Activated CD8-positive, alpha-beta memory T cell treated with anti-CD3 and anti-CD28 coated beads, Interleukin-2, amount 10 ng/mL, durations not matched to agents 7 days and 5 days (primary cell): ENCODE data around the gene OR1F1. TPM values are rescaled to one million over a fixed set of nuclear protein-coding genes. Genes with fewer than 3 reads are reported as not detected.
"Not testable (repeated sequence)": the region's sequence is repeated elsewhere in the genome, so short reads cannot be mapped to it uniquely, and the experiment has no call there.

Experiments used
- ATAC-seq: fragments of 150-1000 bp; cut with Tn5 transposase; one replicate; pipeline ENCODE4 v1.10.0; 2021; ENCODE audit warnings: moderate library complexity
- CTCF ChIA-PET: fragments of 350-600 bp; sonication (Branson Sonifier 250); formaldehyde crosslinking; loops from one replicate; lab custom pipeline; 2021; ENCODE audit warnings: antibody characterized with exemption; lab: Charles Lee
- DNase-seq: peaks from one replicate; pipeline ENCODE4 v3.0.0-alpha.2; 2020
- H3K27ac Mint-ChIP-seq: one replicate; pipeline ENCODE4 v1.8.0; 2021; ENCODE audit warnings: mild to moderate bottlenecking, mixed read lengths
- H3K27me3 Mint-ChIP-seq: one replicate; pipeline ENCODE4 v1.8.0; 2021; ENCODE audit warnings: mixed read lengths
- H3K36me3 Mint-ChIP-seq: one replicate; pipeline ENCODE4 v1.8.0; 2021; ENCODE audit warnings: mild to moderate bottlenecking, mixed read lengths
- H3K4me1 Mint-ChIP-seq: one replicate; pipeline ENCODE4 v1.8.0; 2021; ENCODE audit warnings: mixed read lengths
- H3K4me3 Mint-ChIP-seq: one replicate; pipeline ENCODE4 v1.8.0; 2021; ENCODE audit warnings: mild to moderate bottlenecking, moderate library complexity, mixed read lengths
- H3K9me3 Mint-ChIP-seq: one replicate; pipeline ENCODE4 v1.8.0; 2022; ENCODE audit warnings: low read depth, mixed read lengths
- total RNA-seq, 2 experiments: library from RNA; stranded (reverse); gene quantifications; one replicate each; pipeline ENCODE4 v1.2.3, GENCODE V29; 2021

The OR1F1 gene
- not detected for total RNA-seq

DNA sequence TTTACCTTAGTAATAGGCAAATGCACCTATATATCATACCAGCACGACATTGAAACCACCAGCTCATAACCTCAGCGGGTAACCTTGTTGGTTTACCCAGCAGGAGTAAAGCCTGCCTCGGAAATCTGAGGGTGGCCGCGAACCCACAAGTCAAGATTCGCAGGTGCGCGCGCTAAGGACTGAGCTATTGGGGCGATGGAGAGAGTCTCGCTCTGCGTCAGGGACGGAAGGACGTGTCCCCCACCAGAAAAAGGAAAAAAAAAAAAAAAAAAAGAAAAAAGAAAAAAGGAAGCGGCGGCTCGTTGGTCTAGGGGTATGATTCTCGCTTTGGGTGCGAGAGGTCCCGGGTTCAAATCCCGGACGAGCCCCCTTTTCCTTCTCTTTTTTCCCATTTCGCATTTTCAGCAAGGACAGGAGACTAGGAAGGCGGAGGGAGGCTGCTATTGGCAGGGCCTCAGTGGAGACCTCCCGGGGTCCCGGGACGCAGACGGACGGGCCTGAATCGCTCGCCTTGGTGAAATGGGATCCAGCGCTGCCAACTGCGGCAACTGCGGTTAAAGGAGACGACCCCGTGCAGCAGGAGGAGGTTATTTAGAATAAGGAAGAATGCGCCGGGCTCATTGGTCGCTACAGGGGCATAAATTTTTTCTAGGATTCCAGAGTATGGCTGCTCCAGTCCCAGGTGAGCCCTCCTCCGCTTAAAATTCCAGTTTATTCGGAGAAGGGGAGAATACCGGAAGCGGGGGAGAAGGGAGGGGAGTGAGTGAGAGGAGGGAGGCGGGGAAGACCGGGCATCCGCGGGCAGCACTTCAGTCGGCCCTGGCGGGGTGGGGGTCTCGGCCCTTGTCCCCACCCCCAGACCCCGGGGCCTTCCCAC lies at the start of gene OR1F1:
TSS of gene OR1F1 (plus strand) at position 407 of the 877 bp plus-strand sequence.
- peaks cover 11% of the 10 kb centered on the region for H3K36me3 Mint-ChIP-seq
- peak within 1 kb of the TSS; percentile 77 for H3K27ac Mint-ChIP-seq
- DNase-seq (peak; percentile 91), ATAC-seq (peak; percentile 58)
- H3K9me3 Mint-ChIP-seq: peaks cover 2% of the 10 kb centered on the region
- CTCF ChIA-PET: interaction anchor here (0.7 to 1.9 kb wide), 5 partner anchors 12 to 156 kb away, joined by 3 to 9 read pairs (median 3); no protein-coding TSS in a partner anchor
- H3K4me3 Mint-ChIP-seq: peak within 1 kb of the TSS; percentile 68
- H3K27me3 Mint-ChIP-seq: peaks cover 86% of the 10 kb centered on the region
- peaks cover 56% of the 10 kb centered on the region for H3K4me1 Mint-ChIP-seq

DNA sequence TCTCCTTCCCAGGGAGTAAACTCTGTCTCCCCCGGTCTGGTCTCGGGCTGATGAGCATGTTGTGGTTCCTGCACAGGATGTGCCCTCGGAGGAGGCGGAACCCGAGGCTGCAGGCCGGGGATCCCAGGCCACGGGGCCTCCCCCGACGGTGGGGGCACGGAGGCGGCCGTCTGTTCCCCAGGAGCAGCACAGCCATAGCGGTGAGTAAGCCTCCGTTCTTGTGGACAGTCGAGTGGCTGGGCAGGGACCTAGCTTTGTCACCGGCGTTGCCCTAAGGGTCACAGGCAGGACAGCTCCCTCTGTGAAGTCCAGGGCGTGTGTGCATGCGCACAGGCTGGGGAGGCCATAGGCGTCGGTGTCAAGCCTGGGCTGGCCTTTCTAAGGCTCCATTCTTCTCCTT lies 49.7 kb upstream of the OR1F1 start:
- ATAC-seq: no peak

DNA sequence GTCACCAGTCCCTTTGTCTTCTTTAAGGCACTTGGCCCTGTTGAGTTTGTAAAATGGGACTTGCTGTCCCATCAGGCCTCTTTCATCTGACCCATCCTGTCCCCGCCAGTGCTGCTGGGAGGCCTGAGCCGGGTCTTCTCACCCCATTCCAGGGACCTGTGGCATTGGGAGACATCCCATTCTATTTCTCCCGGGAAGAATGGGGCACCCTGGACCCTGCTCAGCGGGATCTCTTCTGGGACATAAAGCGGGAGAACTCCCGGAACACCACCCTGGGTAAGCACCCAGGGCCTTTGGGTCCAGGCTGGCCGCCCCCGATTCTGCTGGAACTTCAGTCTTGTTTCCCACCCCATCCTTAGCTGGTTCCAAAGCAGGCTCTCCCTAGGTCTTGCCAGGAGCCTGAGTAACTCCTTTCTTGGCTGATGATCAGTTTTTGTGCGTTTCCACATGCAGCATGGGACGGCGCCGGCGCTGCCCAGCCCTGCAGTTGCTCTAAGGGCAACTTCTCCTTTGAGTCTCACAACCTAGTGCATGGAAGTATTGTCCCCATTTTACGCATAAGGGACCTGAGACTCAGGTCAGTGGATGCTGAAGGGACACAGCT lies 49.1 kb upstream of the OR1F1 start:
- Mint-ChIP-seq H3K27ac (no peak overlapping the region), H3K36me3 (peaks cover 5% of the 10 kb centered on the region), H3K9me3 (no peaks in the 10 kb centered on the region), H3K4me1 (peaks cover 16% of the 10 kb centered on the region), H3K4me3 (no peak overlapping the region), H3K27me3 (no peaks in the 10 kb centered on the region)
- CTCF ChIA-PET: interaction anchor here (2.2 to 11.9 kb wide), 2 partner anchors 10 to 11 kb away, joined by 14 to 128 read pairs; no protein-coding TSS in a partner anchor
- ATAC-seq (no peak), DNase-seq (no peak)

More for the DNA sequence above, 49.7 kb upstream of the OR1F1 start:
- Mint-ChIP-seq H3K9me3 (no peaks in the 10 kb centered on the region), H3K36me3 (peaks cover 5% of the 10 kb centered on the region), H3K4me1 (peaks cover 20% of the 10 kb centered on the region), H3K4me3 (no peak overlapping the region), H3K27ac (no peak overlapping the region), H3K27me3 (no peaks in the 10 kb centered on the region)
- DNase-seq: no peak
- CTCF ChIA-PET: interaction anchor here (11.9 to 14.3 kb wide), 2 partner anchors 11 to 39 kb away, joined by 128 to 400 read pairs; partner anchors contain the start of gene ZSCAN10

GRCh38 chr16:3139561-3139960 lies 48.4 kb upstream of the OR1F1 start:
- H3K9me3 Mint-ChIP-seq, ATAC-seq, H3K27me3 Mint-ChIP-seq, H3K36me3 Mint-ChIP-seq, H3K27ac Mint-ChIP-seq, H3K4me3 Mint-ChIP-seq, DNase-seq: not testable (repeated sequence)
- H3K4me1 Mint-ChIP-seq: peaks cover 16% of the 10 kb centered on the region
- CTCF ChIA-PET: interaction anchor here (1.2 to 11.9 kb wide), 3 partner anchors 10 to 11 kb away, joined by 3 to 128 read pairs (median 14); no protein-coding TSS in a partner anchor

GRCh38 chr16:3140603-3141427 lies 47.2 kb upstream of the OR1F1 start:
- DNase-seq (no peak), ATAC-seq (no peak)
- Mint-ChIP-seq H3K36me3 (peaks cover 5% of the 10 kb centered on the region), H3K27ac (no peak overlapping the region), H3K4me1 (peaks cover 11% of the 10 kb centered on the region), H3K9me3 (no peaks in the 10 kb centered on the region), H3K4me3 (no peak overlapping the region), H3K27me3 (no peaks in the 10 kb centered on the region)
- CTCF ChIA-PET: interaction anchor here (1.2 to 2.2 kb wide), 2 partner anchors 9 to 12 kb away, joined by 3 to 14 read pairs; no protein-coding TSS in a partner anchor

DNA sequence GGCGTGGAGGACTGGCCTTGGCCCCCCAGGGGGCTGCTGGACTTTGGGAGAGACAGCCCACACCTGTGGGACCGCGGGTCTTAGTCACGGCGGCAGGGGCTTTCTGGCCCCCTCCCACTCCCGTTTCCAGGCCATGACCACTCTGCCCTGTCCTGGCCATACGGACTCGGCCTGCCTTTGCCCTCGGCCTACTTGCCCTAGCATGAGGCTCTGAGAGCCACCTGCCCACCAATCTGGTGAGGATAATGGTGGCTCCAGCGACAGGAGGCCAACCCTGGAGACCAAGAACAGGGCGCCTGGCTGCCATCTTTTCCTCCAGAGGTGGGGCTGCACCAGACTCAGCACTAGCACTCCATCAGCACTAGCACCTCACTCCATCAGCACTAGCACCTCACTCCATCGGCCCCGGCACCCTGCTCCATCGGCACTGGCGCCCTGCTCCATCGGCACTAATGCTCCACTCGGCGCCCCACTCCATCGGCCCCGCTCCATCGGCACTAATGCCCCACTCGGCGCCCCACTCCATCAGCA lies 46.2 kb upstream of the OR1F1 start:
- Mint-ChIP-seq H3K4me1 (peaks cover 6% of the 10 kb centered on the region), H3K9me3 (no peaks in the 10 kb centered on the region), H3K4me3 (no peak overlapping the region), H3K27me3 (no peaks in the 10 kb centered on the region), H3K36me3 (peaks cover 5% of the 10 kb centered on the region), H3K27ac (no peak overlapping the region)
- DNase-seq (no peak), ATAC-seq (no peak)
- CTCF ChIA-PET: interaction anchor here (3.0 kb wide), 1 partner anchor 12 kb away, joined by 15 read pairs; no protein-coding TSS in a partner anchor

DNA sequence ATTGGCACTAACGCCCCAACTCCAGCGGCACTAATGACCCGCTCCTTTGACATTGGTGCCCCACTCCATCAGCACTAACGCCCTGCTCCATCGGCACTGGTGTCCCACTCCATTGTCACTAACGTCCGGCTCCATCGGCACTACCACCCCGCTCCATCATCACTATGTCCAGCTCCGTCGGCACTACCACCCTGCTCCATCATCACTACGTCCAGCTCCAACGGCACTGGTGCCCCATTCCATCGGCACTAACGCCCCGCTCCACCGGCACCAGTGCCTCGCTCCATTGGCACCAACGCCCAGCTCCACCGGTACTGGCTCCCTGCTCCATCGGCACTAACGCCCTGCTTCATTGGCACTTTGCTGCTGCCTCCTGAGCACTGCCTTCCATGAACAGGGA lies 45.7 kb upstream of the OR1F1 start:
- Mint-ChIP-seq H3K27me3 (no peaks in the 10 kb centered on the region), H3K9me3 (no peaks in the 10 kb centered on the region), H3K36me3 (peaks cover 5% of the 10 kb centered on the region), H3K4me1 (peaks cover 4% of the 10 kb centered on the region), H3K27ac (no peak overlapping the region), H3K4me3 (no peak overlapping the region)
- CTCF ChIA-PET: interaction anchor here (3.0 kb wide), 1 partner anchor 13 kb away, joined by 15 read pairs; no protein-coding TSS in a partner anchor
- DNase-seq (no peak), ATAC-seq (no peak)

DNA sequence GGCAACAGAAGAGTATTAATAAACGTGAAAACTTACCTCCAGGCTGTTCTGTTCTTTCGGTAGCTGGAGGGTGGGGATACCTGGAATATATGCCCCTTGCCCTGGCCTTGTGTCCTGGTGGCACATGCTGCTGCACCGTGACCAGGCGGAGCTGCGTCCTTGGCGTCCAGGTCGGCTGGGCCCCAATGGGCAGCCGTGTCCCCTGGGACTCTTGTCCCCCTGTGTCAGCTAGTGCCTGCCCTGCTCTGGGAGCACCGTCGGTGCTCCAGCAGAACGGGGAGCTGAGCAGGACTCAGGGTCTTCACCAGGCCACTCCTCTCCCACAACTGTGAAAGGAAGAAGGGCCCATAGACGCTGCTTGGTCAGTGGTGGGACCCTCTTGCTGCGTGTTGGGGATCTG lies 45.2 kb upstream of the OR1F1 start:
- Mint-ChIP-seq H3K27me3 (no peaks in the 10 kb centered on the region), H3K4me1 (peaks cover under 1% of the 10 kb centered on the region), H3K4me3 (no peak overlapping the region), H3K27ac (no peak overlapping the region), H3K9me3 (no peaks in the 10 kb centered on the region), H3K36me3 (peaks cover 5% of the 10 kb centered on the region)
- CTCF ChIA-PET: interaction anchor here (3.0 kb wide), 1 partner anchor 13 kb away, joined by 15 read pairs; no protein-coding TSS in a partner anchor
- no peak for DNase-seq
- ATAC-seq: no peak

DNA sequence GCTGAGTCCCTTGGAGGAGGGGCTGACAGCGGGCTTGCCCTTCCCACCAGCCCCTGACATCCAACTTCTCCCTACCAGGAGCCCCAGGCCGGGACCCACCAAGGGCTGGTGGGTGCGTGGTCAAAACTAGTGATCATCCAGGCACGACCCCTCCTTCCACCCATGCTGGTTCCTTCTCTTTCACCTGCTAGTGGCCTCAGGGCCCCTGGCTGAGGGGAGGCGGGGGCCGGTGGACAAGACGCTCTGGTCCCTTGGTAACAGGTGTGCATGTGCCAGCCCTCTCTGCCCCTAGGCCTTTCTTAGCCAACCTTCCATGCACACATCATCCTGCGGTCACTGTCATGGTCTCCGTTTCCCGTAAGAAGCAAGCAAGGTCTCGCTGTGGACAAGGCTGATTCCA lies 44.8 kb upstream of the OR1F1 start:
- H3K27ac Mint-ChIP-seq: no peak overlapping the region
- no peak for ATAC-seq
- H3K27me3 Mint-ChIP-seq: no peaks in the 10 kb centered on the region
- no peak for DNase-seq
- H3K9me3 Mint-ChIP-seq: no peaks in the 10 kb centered on the region
- H3K4me1 Mint-ChIP-seq: no peaks in the 10 kb centered on the region
- peaks cover 5% of the 10 kb centered on the region for H3K36me3 Mint-ChIP-seq
- CTCF ChIA-PET: interaction anchor here (2.3 to 3.0 kb wide), 2 partner anchors 8 to 14 kb away, joined by 9 to 15 read pairs; partner anchors contain the start of gene ZNF213
- H3K4me3 Mint-ChIP-seq: no peak overlapping the region

GRCh38 chr16:3143598-3144320 lies 44.2 kb upstream of the OR1F1 start:
- H3K36me3 Mint-ChIP-seq: peaks cover 5% of the 10 kb centered on the region
- H3K27ac Mint-ChIP-seq: no peak overlapping the region
- H3K4me1 Mint-ChIP-seq: no peaks in the 10 kb centered on the region
- no peak for ATAC-seq
- CTCF ChIA-PET: interaction anchor here (2.3 to 3.0 kb wide), 2 partner anchors 9 to 14 kb away, joined by 9 to 15 read pairs; partner anchors contain the start of gene ZNF213
- no peaks in the 10 kb centered on the region for H3K9me3 Mint-ChIP-seq
- no peak overlapping the region for H3K4me3 Mint-ChIP-seq
- no peaks in the 10 kb centered on the region for H3K27me3 Mint-ChIP-seq
- DNase-seq: no peak

DNA sequence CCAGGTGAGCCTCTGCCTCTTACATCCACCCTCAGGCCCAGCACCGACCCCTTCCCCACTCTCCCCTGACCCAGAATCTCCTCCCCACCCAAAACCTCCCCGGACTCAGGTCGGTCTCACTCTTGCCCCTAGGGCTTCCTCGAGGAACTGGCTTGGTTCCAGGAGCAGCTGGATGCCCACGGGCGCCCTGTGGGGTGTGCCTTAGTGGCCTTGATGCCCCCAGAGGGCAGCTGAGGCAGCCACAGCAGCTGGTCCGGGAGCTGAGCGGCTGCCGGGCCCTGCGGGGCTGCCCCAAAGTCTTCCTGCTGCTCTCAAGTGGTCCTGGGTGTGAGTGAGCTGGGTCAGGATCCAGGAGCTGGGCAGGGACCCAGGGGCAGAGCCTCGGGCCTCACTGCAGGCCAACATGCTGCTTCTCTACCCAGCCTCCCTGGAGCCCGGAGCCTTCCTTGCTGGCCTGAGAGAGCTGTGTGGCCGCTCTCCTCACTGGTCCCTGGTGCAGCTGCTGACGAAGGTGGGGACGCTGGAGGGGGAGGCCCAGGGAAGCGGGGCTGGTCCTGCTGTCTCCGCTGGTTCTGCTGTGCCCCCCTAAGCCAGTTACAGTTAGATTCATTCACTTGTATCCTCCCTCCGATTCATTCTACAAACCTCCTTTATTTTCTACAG lies 43.6 kb upstream of the OR1F1 start:
- no peak overlapping the region for H3K27ac Mint-ChIP-seq
- CTCF ChIA-PET: interaction anchor here (2.3 to 3.0 kb wide), 2 partner anchors 9 to 15 kb away, joined by 9 to 15 read pairs; partner anchors contain the start of gene ZNF213

More for the DNA sequence above, 43.6 kb upstream of the OR1F1 start:
- DNase-seq: no peak
- no peak for ATAC-seq
- peaks cover 5% of the 10 kb centered on the region for H3K36me3 Mint-ChIP-seq
- no peaks in the 10 kb centered on the region for H3K9me3 Mint-ChIP-seq
- H3K27me3 Mint-ChIP-seq: no peaks in the 10 kb centered on the region
- H3K4me1 Mint-ChIP-seq: peaks cover 7% of the 10 kb centered on the region
- H3K4me3 Mint-ChIP-seq: no peak overlapping the region
